Measurements from ENCODE around the gene DAAM1. TPM values are rescaled to one million over a fixed set of nuclear protein-coding genes. Genes with fewer than 3 reads are reported as not detected.

The DAAM1 gene
- total RNA-seq, 1 donor from 2014 or later = 38.0 TPM

DNA sequence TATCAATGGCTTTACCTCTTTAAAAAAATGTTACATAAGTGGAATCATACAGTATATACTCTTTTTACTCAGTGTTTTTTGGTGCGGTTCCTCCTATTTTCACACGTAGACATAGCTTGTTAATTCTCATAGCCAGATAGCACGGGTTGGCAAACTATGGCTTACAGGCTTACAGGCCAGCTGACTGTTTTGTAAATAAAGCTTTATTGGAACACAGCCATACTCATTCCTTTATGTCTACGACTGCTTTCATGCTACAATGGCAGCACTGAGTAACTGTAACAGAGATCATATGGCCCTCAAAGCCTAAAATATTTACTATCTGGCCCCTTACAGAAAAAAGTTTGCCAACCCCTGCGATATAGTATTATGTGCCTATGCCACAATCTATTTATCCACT lies 5.8 kb upstream of the DAAM1 start:
- DNase-seq (ENCODE audit: low read depth) = no peak
- H3K27me3 ChIP-seq (ENCODE audit: insufficient read depth, low read length) = peaks cover 12% of the 10 kb centered on the region
- no peak overlapping the region for H3K27ac ChIP-seq (ENCODE audit: low read depth, low read length)
- peaks cover 2% of the 10 kb centered on the region for H3K4me1 Mint-ChIP-seq (ENCODE audit: low read depth, unreplicated experiment)
- no peaks in the 10 kb centered on the region for H3K9me3 Mint-ChIP-seq (ENCODE audit: unreplicated experiment)
- no peak overlapping the region for H3K4me3 Mint-ChIP-seq (ENCODE audit: unreplicated experiment)
- H3K36me3 ChIP-seq (ENCODE audit: insufficient read depth, low read length) = no peaks in the 10 kb centered on the region
- no peak for TF ChIP-seq EZH2 (IDR thresholded peaks at IDR 0.05; ENCODE audit: insufficient read depth, low read length)
- TF ChIP-seq CTCF (IDR thresholded peaks at IDR 0.05; ENCODE audit: insufficient read depth, low read depth, low read length) = no peak
- H2AFZ ChIP-seq (ENCODE audit: low read depth, low read length) = no peak overlapping the region
- no peak overlapping the region for H3K4me2 ChIP-seq (ENCODE audit: low read length)
- H3K79me2 ChIP-seq (ENCODE audit: insufficient read depth, low read length) = no peaks in the 10 kb centered on the region
- H4K20me1 ChIP-seq (ENCODE audit: insufficient read depth, low read length) = no peaks in the 10 kb centered on the region
- H3K36me3 Mint-ChIP-seq (ENCODE audit: low read depth, unreplicated experiment) = no peaks in the 10 kb centered on the region
- no peak overlapping the region for H3K27ac Mint-ChIP-seq (ENCODE audit: unreplicated experiment)
- H3K9ac ChIP-seq (ENCODE audit: low read length) = no peak overlapping the region
- peaks cover 18% of the 10 kb centered on the region for H3K27me3 Mint-ChIP-seq (ENCODE audit: low read depth, unreplicated experiment)
- no peak for FAIRE-seq
- no peaks in the 10 kb centered on the region for H3K4me1 ChIP-seq (ENCODE audit: insufficient read depth, low read length)
- H3K4me3 ChIP-seq (ENCODE audit: insufficient read depth, low read depth, low read length) = no peak overlapping the region
- H3K9me3 ChIP-seq (ENCODE audit: insufficient read depth, low read depth, low read length) = no peaks in the 10 kb centered on the region

DNA sequence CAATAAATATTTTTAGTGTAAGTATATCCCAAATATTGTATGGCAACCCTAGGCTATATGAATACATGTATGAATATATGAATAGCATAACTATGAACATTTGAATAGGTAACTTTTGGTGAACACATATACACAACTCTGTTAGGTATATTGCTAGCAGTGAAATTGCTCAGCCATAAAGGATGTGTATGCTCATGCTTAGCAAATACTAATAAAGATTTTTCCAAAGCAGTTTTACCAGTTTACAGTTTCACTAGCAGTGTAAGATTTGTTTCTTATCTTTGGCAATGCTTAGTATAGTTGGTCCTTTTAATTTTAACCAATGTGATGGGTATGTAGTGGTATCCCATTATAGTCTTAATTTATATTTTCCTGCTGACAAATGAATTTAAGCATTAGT lies 5.3 kb upstream of the DAAM1 start:
- peaks cover 12% of the 10 kb centered on the region for H3K27me3 ChIP-seq (ENCODE audit: insufficient read depth, low read length)
- FAIRE-seq (no peak), DNase-seq (ENCODE audit: low read depth) (no peak)
- no peak overlapping the region for H3K27ac ChIP-seq (ENCODE audit: low read depth, low read length)
- H4K20me1 ChIP-seq (ENCODE audit: insufficient read depth, low read length) = no peaks in the 10 kb centered on the region
- H3K4me3 ChIP-seq (ENCODE audit: insufficient read depth, low read depth, low read length) = no peak overlapping the region
- no peaks in the 10 kb centered on the region for H3K79me2 ChIP-seq (ENCODE audit: insufficient read depth, low read length)
- Mint-ChIP-seq H3K27ac (ENCODE audit: unreplicated experiment) (no peak overlapping the region), H3K4me1 (ENCODE audit: low read depth, unreplicated experiment) (peaks cover 2% of the 10 kb centered on the region), H3K27me3 (ENCODE audit: low read depth, unreplicated experiment) (peaks cover 18% of the 10 kb centered on the region), H3K4me3 (ENCODE audit: unreplicated experiment) (no peak overlapping the region), H3K36me3 (ENCODE audit: low read depth, unreplicated experiment) (no peaks in the 10 kb centered on the region), H3K9me3 (ENCODE audit: unreplicated experiment) (no peaks in the 10 kb centered on the region)
- no peaks in the 10 kb centered on the region for H3K36me3 ChIP-seq (ENCODE audit: insufficient read depth, low read length)
- no peak overlapping the region for H3K9ac ChIP-seq (ENCODE audit: low read length)
- TF ChIP-seq EZH2 (IDR thresholded peaks at IDR 0.05; ENCODE audit: insufficient read depth, low read length) = no peak
- no peak for TF ChIP-seq CTCF (IDR thresholded peaks at IDR 0.05; ENCODE audit: insufficient read depth, low read depth, low read length)
- no peaks in the 10 kb centered on the region for H3K4me1 ChIP-seq (ENCODE audit: insufficient read depth, low read length)
- H2AFZ ChIP-seq (ENCODE audit: low read depth, low read length) = no peak overlapping the region
- H3K4me2 ChIP-seq (ENCODE audit: low read length) = no peak overlapping the region
- H3K9me3 ChIP-seq (ENCODE audit: insufficient read depth, low read depth, low read length) = no peaks in the 10 kb centered on the region

- no peak overlapping the region for H3K27ac ChIP-seq (ENCODE audit: low read depth, low read length)
- TF ChIP-seq CTCF (IDR thresholded peaks at IDR 0.05; ENCODE audit: insufficient read depth, low read depth, low read length) (no peak), EZH2 (IDR thresholded peaks at IDR 0.05; ENCODE audit: insufficient read depth, low read length) (no peak)
- peaks cover 12% of the 10 kb centered on the region for H3K27me3 ChIP-seq (ENCODE audit: insufficient read depth, low read length)
- peaks cover 1% of the 10 kb centered on the region for H4K20me1 ChIP-seq (ENCODE audit: insufficient read depth, low read length)
- H3K9me3 ChIP-seq (ENCODE audit: insufficient read depth, low read depth, low read length) = no peaks in the 10 kb centered on the region
- no peak overlapping the region for H3K9ac ChIP-seq (ENCODE audit: low read length)
- no peak overlapping the region for H3K4me3 ChIP-seq (ENCODE audit: insufficient read depth, low read depth, low read length)
- H2AFZ ChIP-seq (ENCODE audit: low read depth, low read length) = no peak overlapping the region
- H3K4me1 Mint-ChIP-seq (ENCODE audit: low read depth, unreplicated experiment) = no peaks in the 10 kb centered on the region
- H3K27ac Mint-ChIP-seq (ENCODE audit: unreplicated experiment) = no peak overlapping the region
- peaks cover under 1% of the 10 kb centered on the region for H3K4me1 ChIP-seq (ENCODE audit: insufficient read depth, low read length)
- H3K27me3 Mint-ChIP-seq (ENCODE audit: low read depth, unreplicated experiment) = peaks cover 18% of the 10 kb centered on the region
- FAIRE-seq = no peak
- H3K79me2 ChIP-seq (ENCODE audit: insufficient read depth, low read length) = peaks cover under 1% of the 10 kb centered on the region
- H3K36me3 Mint-ChIP-seq (ENCODE audit: low read depth, unreplicated experiment) = no peaks in the 10 kb centered on the region
- no peaks in the 10 kb centered on the region for H3K9me3 Mint-ChIP-seq (ENCODE audit: unreplicated experiment)
- no peaks in the 10 kb centered on the region for H3K36me3 ChIP-seq (ENCODE audit: insufficient read depth, low read length)
- no peak overlapping the region for H3K4me2 ChIP-seq (ENCODE audit: low read length)
- no peak overlapping the region for H3K4me3 Mint-ChIP-seq (ENCODE audit: unreplicated experiment)
- DNase-seq (ENCODE audit: low read depth) = no peak
Measured at GRCh38 chr14:59184396-59184795, 4.1 kb upstream of the DAAM1 start.

Measured in astrocyte (in vitro differentiated cells and primary cell).